GM21825 (cell line): ENCODE data around the gene SULF2.

Source experiments
- ATAC-seq: cut with Tn5 transposase; IDR thresholded peaks from one replicate; pipeline ENCODE4 v1.9.1; 2021; ENCODE audit warnings: mild to moderate bottlenecking, moderate library complexity; ENCODE audit not compliant: unreplicated experiment

The SULF2 gene

DNA sequence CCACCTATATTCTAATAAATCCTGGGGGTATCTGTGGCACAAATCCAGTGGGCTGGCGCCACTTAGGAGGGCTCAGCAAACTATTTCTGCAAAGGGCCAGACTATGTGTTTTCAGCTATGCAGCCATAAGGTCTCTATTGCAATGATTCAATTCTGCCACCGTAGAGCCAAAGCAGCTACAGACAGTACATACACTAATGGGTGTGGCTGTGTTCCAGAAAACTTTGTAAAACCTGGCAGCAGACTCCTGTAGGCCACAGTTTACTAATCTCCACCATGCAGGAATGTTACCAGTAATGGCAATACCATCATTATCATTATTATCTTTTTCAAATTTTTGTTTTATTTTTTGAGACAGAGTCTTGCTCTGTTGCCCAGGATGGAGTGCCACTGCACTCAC is 65.7 kb downstream of the SULF2 start:
- no peak for ATAC-seq

DNA sequence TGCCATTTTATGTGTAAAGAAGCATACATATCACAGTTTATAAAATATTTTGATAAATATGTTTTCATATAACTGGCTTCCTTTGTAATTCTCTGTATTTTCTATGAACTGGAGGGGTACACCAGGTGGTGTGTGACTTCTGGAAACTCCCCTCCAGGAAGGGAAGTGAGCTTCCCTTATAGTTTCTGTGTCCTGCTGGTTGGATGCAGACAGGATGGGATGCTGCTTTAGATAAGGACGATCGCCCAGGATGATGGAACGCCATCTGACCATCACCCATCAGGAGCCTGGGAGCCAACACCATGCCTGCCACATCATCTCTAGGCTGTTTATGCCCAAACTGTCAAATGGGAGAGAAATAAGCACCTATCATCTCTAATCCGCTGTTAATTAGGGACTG is 66.1 kb downstream of the SULF2 start:
- ATAC-seq: no peak

DNA sequence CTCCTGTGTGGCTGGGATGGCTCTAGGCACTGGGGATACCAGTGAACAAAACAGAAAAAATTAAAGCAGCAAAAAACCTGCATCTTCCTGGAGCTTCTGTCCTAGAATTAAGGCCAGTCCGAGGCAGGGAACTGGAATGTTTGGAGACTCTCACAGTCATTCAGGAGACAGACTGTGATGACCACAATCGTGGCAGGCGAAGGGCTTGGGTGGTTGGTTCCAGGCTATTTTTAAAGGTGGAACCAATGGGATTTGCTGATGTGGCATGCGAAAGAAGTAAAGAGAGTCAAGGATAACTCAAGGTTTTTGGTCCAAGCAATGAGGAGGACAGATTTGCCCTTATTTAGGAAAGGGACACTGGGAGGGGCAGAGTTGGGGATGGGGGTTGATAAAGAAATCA is 66.9 kb downstream of the SULF2 start:
- ATAC-seq: no peak

GRCh38 chr20:47717421-47717820 is 67.9 kb downstream of the SULF2 start:
- ATAC-seq: no peak

- ATAC-seq: no peak
Observed at GRCh38 chr20:47713878-47714450, 71.3 kb downstream of the SULF2 start.

DNA sequence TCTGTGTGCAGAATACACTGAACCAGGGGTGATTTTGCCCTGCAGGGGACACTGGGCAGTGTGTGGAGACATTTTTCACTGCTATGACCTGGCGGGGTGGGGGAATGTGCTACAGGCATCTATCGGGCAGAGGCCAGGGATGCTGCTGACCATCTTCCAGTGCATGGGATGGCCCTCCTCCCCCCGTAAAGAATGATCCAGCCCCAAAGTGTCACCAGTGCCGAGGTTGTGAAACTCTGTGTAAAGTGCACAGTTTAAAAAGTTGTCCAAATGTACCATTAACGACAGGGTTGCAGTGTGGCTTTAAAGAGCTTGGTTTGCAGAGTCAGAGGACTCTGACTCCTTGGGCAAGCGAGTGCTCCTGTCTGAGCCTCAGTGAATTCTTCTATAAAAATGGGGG is 72.1 kb downstream of the SULF2 start:
- no peak for ATAC-seq

DNA sequence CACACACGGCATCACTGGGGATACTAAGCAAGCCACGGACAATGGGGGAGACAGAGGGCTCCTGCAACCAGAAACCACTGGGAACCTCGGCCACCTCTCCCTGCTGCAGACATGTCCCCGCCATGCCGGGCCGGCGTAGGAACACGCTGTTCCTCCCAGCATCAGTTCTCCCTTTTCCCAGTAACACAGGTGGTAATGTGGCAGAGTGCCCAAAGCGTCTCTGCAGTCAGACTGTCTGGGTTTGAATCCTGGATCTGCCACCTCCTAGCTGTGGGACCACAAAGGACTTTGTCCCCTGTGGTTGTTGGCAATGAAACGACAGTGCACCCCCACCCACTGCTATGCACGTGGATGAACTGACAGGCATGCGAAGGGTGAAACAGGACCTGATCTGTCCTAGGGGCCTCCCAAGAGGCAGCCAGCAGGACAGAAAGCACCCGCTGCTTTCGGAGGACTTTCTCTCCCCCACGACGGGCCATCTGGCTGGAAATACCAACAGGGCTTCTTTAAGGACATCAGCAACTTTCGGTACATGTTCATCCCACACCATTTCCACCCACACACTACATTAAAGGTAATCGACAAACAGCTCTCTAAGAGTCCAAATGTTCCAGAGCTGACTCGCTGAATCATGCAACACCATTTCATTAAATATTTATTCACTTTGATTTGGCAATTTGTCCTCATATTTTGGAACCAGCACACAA is 74.1 kb downstream of the SULF2 start:
- ATAC-seq: no peak

DNA sequence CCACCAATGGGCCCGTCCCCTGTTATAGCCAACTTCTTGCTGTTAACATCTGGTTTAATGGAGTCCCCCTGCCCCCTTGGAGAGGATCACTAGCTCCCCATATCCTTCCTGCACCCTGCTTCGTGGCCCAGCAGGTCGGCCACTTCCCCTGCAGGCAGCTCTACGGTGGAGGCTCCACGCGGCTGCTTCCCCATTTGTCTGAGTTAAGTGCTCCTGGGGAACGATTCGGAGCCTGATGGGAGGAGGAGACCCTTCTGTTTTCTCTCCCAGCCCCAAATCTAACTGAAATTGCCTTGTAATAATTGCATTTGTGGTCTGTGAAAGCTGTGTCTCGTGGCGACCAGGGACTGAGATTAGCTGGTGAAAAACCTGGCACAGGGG is 74.6 kb downstream of the SULF2 start:
- no peak for ATAC-seq

DNA sequence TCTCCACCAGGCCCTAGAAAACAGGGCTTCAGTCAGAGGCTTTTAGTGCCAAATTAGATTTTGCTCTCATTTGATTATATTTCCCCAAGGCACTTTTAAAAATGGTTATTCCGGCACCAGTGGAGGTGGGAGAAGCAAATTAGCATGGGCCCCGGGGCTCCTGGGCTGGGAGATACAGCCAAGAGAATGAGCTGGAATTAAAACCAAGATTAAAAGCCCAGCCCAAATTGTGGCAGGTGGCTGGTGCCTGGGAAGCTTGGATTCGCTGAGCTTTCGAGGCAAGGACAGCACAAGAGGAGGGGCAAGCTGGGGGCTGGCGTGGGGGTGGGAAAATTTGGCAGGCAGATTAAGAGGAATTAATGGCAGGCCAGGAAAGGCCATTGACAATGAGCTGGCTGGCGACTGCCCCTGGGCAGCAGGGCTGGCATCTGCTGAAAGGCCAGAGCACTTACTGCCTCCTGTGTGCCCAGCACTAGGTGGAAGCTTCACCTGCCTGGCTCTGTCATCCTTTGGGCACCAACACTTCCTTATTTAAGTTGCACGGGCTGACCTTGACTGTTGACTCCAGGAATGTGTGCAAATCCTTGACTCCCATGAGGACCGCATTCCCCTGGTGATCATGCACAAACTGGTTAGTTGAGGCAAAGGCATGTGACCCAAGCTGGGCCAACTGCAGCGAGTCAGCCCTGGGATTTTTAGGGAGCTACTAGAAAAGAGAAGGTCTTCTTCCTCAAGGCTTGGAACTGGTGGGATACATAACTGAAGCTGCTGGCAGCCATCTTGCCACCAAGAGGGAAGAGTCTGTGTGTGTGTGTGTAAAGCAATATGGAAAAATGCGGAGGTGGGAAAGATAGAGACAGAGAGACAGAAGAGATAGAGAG is 76.1 kb downstream of the SULF2 start:
- no peak for ATAC-seq

- ATAC-seq: no peak
Observed at GRCh38 chr20:47708140-47708807, 77.0 kb downstream of the SULF2 start.

- no peak for ATAC-seq
Observed at GRCh38 chr20:47706345-47706744, 78.9 kb downstream of the SULF2 start.

DNA sequence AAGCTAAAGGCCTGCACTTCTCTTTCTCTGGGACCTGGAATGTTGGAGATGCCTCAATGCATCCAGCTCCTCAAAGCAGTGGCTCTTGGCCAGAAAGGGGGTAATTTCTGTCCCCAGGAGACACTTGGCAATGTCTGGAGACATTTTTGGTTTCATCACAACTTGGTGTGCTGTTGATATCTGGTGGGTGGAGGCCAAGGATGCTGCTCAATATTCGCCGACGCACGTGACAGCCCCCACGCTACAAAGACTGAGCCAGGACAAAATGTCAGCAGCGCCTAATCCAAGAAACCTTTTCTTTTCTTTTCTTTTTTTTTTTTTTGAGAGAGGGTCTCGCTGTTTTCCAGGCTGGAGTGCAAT is 79.8 kb downstream of the SULF2 start:
- no peak for ATAC-seq

DNA sequence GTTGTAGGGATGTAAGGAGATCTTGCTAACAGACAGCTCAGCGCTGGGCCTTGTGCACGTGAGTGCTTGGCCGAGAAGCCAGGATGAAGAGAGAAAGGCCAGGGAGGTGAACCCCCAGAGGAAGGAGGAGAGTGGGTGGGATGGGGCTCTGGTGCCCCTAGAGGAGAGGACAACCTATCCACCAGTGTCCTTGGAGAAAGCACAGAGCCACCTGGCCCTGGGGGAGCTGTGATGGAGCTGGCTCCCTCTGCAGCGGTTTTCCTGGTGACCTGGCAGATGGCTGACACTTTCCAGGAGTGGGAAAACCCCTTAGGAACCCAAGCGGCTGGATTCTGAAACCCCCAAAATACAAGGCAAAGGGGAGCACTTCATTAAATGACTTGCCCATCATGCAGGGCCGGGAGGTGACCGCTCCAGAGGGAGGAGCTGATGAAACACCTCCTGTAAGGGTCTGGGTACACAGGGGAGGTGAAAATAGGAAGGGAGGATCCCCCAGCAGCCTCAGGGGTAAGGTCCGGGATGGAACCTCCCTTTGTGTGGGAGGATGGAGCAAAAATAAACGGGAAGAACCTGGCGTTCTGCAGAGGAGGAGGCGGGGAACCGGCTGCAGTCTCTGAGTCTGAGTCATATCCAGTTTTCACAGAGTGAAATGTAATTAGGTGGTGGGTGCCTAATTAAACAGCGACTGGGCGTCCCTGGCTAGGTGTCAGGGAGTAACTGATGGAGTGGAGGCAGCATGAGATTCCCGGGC is 80.4 kb downstream of the SULF2 start:
- no peak for ATAC-seq

- ATAC-seq: no peak
Observed at GRCh38 chr20:47703748-47704147, 81.5 kb downstream of the SULF2 start.

DNA sequence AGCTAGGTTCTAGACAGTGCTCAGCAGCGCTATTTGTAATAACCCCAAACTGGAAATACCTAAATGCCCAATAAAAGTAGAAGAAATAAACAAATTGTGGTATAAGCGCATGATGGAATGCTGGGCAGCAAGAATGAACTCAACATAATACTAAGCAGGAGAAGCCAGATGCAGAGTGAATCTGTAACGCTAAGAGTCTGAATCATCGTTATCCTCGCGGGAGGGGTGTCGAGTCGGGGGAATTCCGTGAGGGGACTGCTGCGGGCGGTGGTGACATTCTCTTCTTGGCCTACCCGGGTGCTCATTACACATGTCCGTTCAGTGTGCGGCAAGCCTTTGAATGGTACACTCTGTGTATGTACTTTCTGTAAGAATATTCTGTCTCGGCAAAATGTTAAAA is 83.7 kb downstream of the SULF2 start:
- no peak for ATAC-seq

DNA sequence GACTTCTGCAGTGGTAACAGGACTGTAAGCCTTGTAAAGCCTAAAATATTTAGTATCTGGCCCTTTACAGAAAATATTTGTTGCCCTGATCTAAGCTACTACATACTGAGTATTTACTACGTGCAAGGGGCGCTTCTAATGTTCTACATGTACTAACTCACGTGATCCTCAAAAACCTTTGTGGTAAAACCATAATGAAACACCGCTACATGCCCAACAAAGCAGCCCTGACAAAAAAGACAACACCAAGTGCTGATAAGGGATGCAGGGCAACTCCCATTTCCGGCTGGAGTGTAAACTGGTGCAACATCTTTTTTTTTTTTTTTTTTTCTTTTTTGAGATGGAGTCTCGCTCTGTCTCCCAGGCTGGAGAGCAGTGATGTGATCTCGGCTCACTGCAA is 85.0 kb downstream of the SULF2 start:
- ATAC-seq: no peak

GRCh38 chr20:47699818-47700217 is 85.5 kb downstream of the SULF2 start:
- no peak for ATAC-seq

DNA sequence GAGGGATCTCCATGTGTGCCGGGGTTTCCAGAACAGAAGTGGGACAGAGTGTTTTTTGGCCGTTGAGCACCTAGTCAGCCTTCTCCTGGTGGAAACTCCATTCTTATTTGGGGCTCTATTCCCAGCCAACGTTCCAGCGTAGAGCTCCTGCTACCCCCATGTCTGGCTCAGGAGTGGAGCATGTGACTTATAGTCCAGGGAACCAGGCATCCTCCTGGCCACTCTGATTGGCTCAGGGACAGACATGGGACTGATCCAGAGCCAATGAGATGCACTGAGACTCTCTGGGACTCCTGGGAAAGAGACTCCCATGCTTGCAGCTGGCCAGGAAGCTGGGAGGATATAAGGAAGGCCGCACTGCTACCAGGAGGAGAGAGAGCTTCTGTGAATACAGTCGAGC is 87.1 kb downstream of the SULF2 start:
- no peak for ATAC-seq

DNA sequence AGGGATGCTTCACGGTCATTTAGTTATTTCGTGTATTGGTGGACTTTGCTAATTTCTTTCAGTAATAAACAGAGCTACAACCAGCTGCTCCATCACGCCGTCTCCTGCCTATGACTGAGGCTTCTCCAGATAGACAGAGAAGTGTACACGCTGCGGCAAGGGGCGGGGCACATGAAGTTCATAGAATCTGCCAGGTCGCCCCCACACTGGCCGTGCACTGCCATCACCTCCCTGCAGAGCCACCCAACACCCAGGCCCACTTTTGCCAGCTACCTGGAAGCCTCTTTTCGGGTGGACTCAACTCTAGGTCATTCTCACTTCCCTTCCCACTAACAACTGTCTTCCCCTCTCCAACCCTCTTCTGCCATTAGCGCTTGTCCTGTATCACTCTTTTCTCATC is 88.4 kb downstream of the SULF2 start:
- no peak for ATAC-seq

DNA sequence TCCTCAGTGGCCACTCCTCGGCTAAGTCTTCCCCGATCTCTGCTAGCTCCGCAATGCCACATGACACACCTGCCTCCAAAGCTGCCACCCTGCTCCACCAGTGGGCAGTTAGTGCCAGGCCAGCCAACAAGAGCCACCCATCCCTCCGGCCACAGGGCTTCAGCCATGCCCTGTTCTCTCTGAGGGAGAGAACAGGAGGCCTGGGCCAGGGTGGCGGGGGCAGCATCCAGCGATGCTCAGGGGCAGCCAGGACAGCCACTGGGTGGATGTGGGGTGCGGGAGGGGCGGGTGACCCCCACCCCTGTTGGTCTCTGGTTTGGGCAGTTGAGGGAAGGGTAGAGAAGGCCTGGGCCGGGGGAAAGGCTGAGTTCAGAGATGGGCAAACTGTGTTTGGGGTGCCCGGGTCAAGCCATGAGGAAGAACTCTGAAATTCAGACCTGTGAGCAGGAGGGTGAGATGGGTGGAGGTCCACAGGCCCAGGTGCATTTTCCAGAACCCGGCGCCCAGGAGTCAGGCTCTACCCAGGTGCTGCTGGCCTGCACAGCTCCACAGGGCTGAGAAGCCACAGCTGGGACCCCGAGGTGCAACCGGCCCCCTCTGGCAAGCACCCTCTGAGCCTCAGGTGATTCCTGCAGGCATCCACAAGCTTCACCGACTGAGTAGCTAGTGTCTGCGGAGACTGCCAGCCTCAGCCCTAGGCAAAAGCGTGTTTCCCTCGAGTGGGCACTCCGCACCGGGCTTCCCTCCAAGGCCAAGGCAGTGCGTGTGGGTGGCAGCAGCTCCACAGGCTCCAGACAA is 91.1 kb downstream of the SULF2 start:
- no peak for ATAC-seq
